ENCODE measurements around the gene ZNF487.
"Not testable (repeated sequence)": the region's sequence is repeated elsewhere in the genome, so short reads cannot be mapped to it uniquely, and the experiment has no call there.

Gene ZNF487

GRCh38 chr10:43430926-43431663, 5.8 kb upstream of the ZNF487 start:
- no peak for DNase-seq (ENCODE audit: extremely low read depth in 1 of 2, low read depth in 1 of 2)

- DNase-seq (ENCODE audit: extremely low read depth in 1 of 2, low read depth in 1 of 2), result no peak
These were observed 395 bp downstream of the ZNF487 start for GRCh38 chr10:43437141-43437870.

- DNase-seq (ENCODE audit: extremely low read depth in 1 of 2, low read depth in 1 of 2), result no peak
These were observed 3.7 kb downstream of the ZNF487 start for GRCh38 chr10:43440463-43441134.

- no peak for DNase-seq (ENCODE audit: extremely low read depth in 1 of 2, low read depth in 1 of 2)
These were observed 7.4 kb downstream of the ZNF487 start for GRCh38 chr10:43444323-43444722.

- DNase-seq (ENCODE audit: extremely low read depth in 1 of 2, low read depth in 1 of 2), result no peak
These were observed 8.1 kb downstream of the ZNF487 start for GRCh38 chr10:43444897-43445466.

- DNase-seq (ENCODE audit: extremely low read depth in 1 of 2, low read depth in 1 of 2), result not testable (repeated sequence)
These were observed 9.5 kb downstream of the ZNF487 start for GRCh38 chr10:43446219-43447017.

- no peak for DNase-seq (ENCODE audit: extremely low read depth in 1 of 2, low read depth in 1 of 2)
These were observed 11.8 kb downstream of the ZNF487 start for GRCh38 chr10:43448742-43449141.

GRCh38 chr10:43452356-43452914, 15.5 kb downstream of the ZNF487 start:
- DNase-seq (ENCODE audit: extremely low read depth in 1 of 2, low read depth in 1 of 2), result no peak

- no peak for DNase-seq (ENCODE audit: extremely low read depth in 1 of 2, low read depth in 1 of 2)
These were observed 16.4 kb downstream of the ZNF487 start for GRCh38 chr10:43453266-43453831.

- DNase-seq (ENCODE audit: extremely low read depth in 1 of 2, low read depth in 1 of 2), result not testable (repeated sequence)
These were observed 17.1 kb downstream of the ZNF487 start for GRCh38 chr10:43454025-43454424.

- not testable (repeated sequence) for DNase-seq (ENCODE audit: extremely low read depth in 1 of 2, low read depth in 1 of 2)
These were observed 19.6 kb downstream of the ZNF487 start for GRCh38 chr10:43456561-43456960.

- DNase-seq (ENCODE audit: extremely low read depth in 1 of 2, low read depth in 1 of 2), result no peak
These were observed 21.3 kb downstream of the ZNF487 start for GRCh38 chr10:43458227-43458626.

- DNase-seq (ENCODE audit: extremely low read depth in 1 of 2, low read depth in 1 of 2), result no peak
These were observed 25.0 kb downstream of the ZNF487 start for GRCh38 chr10:43461950-43462349.

- DNase-seq (ENCODE audit: extremely low read depth in 1 of 2, low read depth in 1 of 2), result not testable (repeated sequence)
These were observed 28.3 kb downstream of the ZNF487 start for GRCh38 chr10:43465086-43465735.

- not testable (repeated sequence) for DNase-seq (ENCODE audit: extremely low read depth in 1 of 2, low read depth in 1 of 2)
These were observed 28.8 kb downstream of the ZNF487 start for GRCh38 chr10:43465736-43466120.

GRCh38 chr10:43471146-43471545, 34.2 kb downstream of the ZNF487 start:
- no peak for DNase-seq (ENCODE audit: extremely low read depth in 1 of 2, low read depth in 1 of 2)

- no peak for DNase-seq (ENCODE audit: extremely low read depth in 1 of 2, low read depth in 1 of 2)
These were observed 35.2 kb downstream of the ZNF487 start for GRCh38 chr10:43471935-43472720.

- DNase-seq (ENCODE audit: extremely low read depth in 1 of 2, low read depth in 1 of 2), result no peak
These were observed 42.4 kb downstream of the ZNF487 start for GRCh38 chr10:43479275-43479674.
